GM12878 (cell line): ENCODE measurements around the gene SLC39A11. TPM values are rescaled to one million over a fixed set of nuclear protein-coding genes. Genes with fewer than 3 reads are reported as not detected.

Source experiments
- ATAC-seq: fragments of 200-7000 bp; cut with Tn5 transposase; 3 replicates; pipeline ENCODE4 v1.9.1; 2020; ENCODE audit warnings: mild to moderate bottlenecking, moderate library complexity
- BruUV-seq: library from RNA; stranded (reverse); fragments of 400-500 nt; replicated peaks from 2 replicates; lab custom pipeline; 2021; lab: Mats Ljungman, UMichigan
- CTCF ChIA-PET: fragments of 300-600 bp; sonication (Branson Sonifier 250); formaldehyde crosslinking; extraction: SDS; loops from one replicate; lab custom pipeline; 2021; ENCODE audit warnings: inconsistent platforms; lab: Yijun Ruan, JAX
- POLR2A ChIA-PET: fragments of 350-600 bp; formaldehyde crosslinking; extraction: SDS; loops from one replicate; lab custom pipeline; 2021; ENCODE audit warnings: inconsistent platforms; lab: Charles Lee
- RAD21 ChIA-PET: fragments of 300-600 bp; sonication (Branson Sonifier 250); formaldehyde crosslinking; loops from one replicate; lab custom pipeline; 2023; ENCODE audit warnings: antibody characterized with exemption; ENCODE audit not compliant: unreplicated experiment; lab: Charles Lee
- SMC1A ChIA-PET: fragments of 300-600 bp; sonication (Branson Sonifier 250); formaldehyde crosslinking; loops from one replicate; lab custom pipeline; 2023; ENCODE audit not compliant: unreplicated experiment, uncharacterized antibody; lab: Charles Lee
- DNase-seq: peaks from one replicate; pipeline ENCODE4 v3.0.0-alpha.2; 2011; ENCODE audit warnings: low read depth, low spot score
- FAIRE-seq: peaks from 3 replicates; lab custom pipeline; 2011; peaks lifted over from hg19 to GRCh38; lab: Jason Lieb, UNC
- H2AFZ ChIP-seq: 2 replicates; pipeline ENCODE4 v1.6.0; 2011; ENCODE audit warnings: low read depth, low read length, control low read depth; ENCODE audit not compliant: control insufficient read depth
- H3K27ac ChIP-seq: 2 replicates; pipeline ENCODE4 v1.5.1; 2011; ENCODE audit warnings: control low read depth; ENCODE audit not compliant: control insufficient read depth, insufficient read depth
- H3K27me3 ChIP-seq, 2 experiments: replicated peaks in 1 of 2; 2 replicates each; pipeline versions ENCODE4 v1.6.0 to v1.6.1; 2011; ENCODE audit warnings: low read length in 1 of 2; ENCODE audit not compliant: control insufficient read depth in 2 of 2, insufficient read depth in 2 of 2
- H3K36me3 ChIP-seq, 2 experiments: 2 replicates each; pipeline ENCODE4 v1.5.1; 2011; ENCODE audit warnings: low read length in 1 of 2; ENCODE audit not compliant: control insufficient read depth in 2 of 2, insufficient read depth in 2 of 2
- H3K4me1 ChIP-seq: 2 replicates; pipeline ENCODE4 v1.6.1; 2011; ENCODE audit warnings: mild to moderate bottlenecking, low read length, moderate library complexity, mixed read lengths; ENCODE audit not compliant: control insufficient read depth, insufficient read depth
- H3K4me2 ChIP-seq: 2 replicates; pipeline ENCODE4 v1.6.0; 2011; ENCODE audit warnings: control low read depth; ENCODE audit not compliant: control insufficient read depth, insufficient read depth
- H3K4me3 ChIP-seq: fragments of 200-600 bp; sonication (generic); 2 replicates; pipeline ENCODE4 v1.5.1; 2016
- H3K79me2 ChIP-seq: 2 replicates; pipeline ENCODE4 v1.6.0; 2011; ENCODE audit warnings: low read length; ENCODE audit not compliant: control insufficient read depth, insufficient read depth
- H3K9ac ChIP-seq: 2 replicates; pipeline ENCODE4 v1.8.0; 2011; ENCODE audit warnings: low read length, control low read depth, mixed read lengths; ENCODE audit not compliant: control insufficient read depth, insufficient read depth
- H3K9me3 ChIP-seq: replicated peaks from 3 replicates; pipeline ENCODE4 v1.5.1; 2011; ENCODE audit warnings: mild to moderate bottlenecking, low read length; ENCODE audit not compliant: control insufficient read depth, insufficient read depth
- H4K20me1 ChIP-seq: 2 replicates; pipeline ENCODE4 v1.6.0; 2011; ENCODE audit not compliant: control insufficient read depth, insufficient read depth
- ATF3 ChIP-seq: IDR thresholded peaks from 2 replicates; pipeline ENCODE4 v1.6.1; 2011; ENCODE audit warnings: low read depth, mild to moderate bottlenecking, low read length, moderate library complexity, borderline replicate concordance; ENCODE audit errors: extremely low read depth
- ESRRA ChIP-seq: IDR thresholded peaks from 2 replicates; pipeline ENCODE4 v1.6.1; 2012; ENCODE audit warnings: mild to moderate bottlenecking, low read length, improper control_type of control experiment
- IKZF2 ChIP-seq, 2 experiments: fragments of 450-650 bp; IDR thresholded peaks; 2 replicates each; pipeline ENCODE4 v1.6.1; 2017; ENCODE audit warnings: mild to moderate bottlenecking in 2 of 2, moderate library complexity in 2 of 2
- POLR2A ChIP-seq: IDR thresholded peaks from 2 replicates; pipeline ENCODE4 v1.6.1; 2011; ENCODE audit warnings: low read depth, mild to moderate bottlenecking, low read length
- PRDM15 ChIP-seq: fragments of 450-650 bp; formaldehyde crosslinking; IDR thresholded peaks from 2 replicates; pipeline ENCODE4 v1.4.0; 2020; ENCODE audit warnings: mild to moderate bottlenecking, moderate library complexity
- SMARCA5 ChIP-seq: fragments of 450-650 bp; IDR thresholded peaks from 2 replicates; pipeline ENCODE4 v1.6.1; 2017; ENCODE audit warnings: mild to moderate bottlenecking
- USF1 ChIP-seq: IDR thresholded peaks from 2 replicates; pipeline ENCODE4 v1.6.1; 2011; ENCODE audit warnings: borderline replicate concordance, low read depth, mild to moderate bottlenecking, moderate library complexity, mixed read lengths, low read length; ENCODE audit not compliant: insufficient read depth; ENCODE audit errors: extremely low read length
- ZNF384 ChIP-seq: IDR thresholded peaks from 2 replicates; pipeline ENCODE4 v1.6.1; 2012; ENCODE audit warnings: low read depth, mild to moderate bottlenecking, low read length, improper control_type of control experiment, borderline replicate concordance
- WGBS: methylation state at CpG from one replicate; pipeline ENCODE4 v1.1.6; 2016; ENCODE audit warnings: low lambda C conversion rate; ENCODE audit not compliant: insufficient replicate concordance, insufficient coverage; ENCODE audit errors: missing lambda C conversion rate; 5-methylcytosine and 5-hydroxymethylcytosine counted together
- in situ Hi-C: fragments of 300-500 bp; cut with MboI; formaldehyde crosslinking; loops from 9 replicates; pipeline ENCODE4 v1.14.3; 2018; ENCODE audit warnings: mixed read lengths
- intact Hi-C: fragments of 100-400 bp; cut with micrococcal nuclease; formaldehyde crosslinking; loops from one replicate; pipeline ENCODE4 v1.14.2; 2022; ENCODE audit not compliant: unreplicated experiment
- polyA plus RNA-seq, 11 experiments: library from polyadenylated mRNA; depleted of rRNA in 4 of 11; unstranded in 6 of 11; stranded (reverse) in 5 of 11; fragments of >200 nt; fragmentation: Nextera tagmentation in 4 of 11; fragmentation: Illumina TruSeq in 1 of 11; extraction: Ambion mirVana in 4 of 11; extraction: Trizol in 1 of 11; gene quantifications; 1 replicate in 1 of 11; 2 replicates in 10 of 11; pipeline versions ENCODE4 v1.2.1 to v1.2.3, GENCODE V29; 2011 to 2016; ENCODE audit warnings: inconsistent platforms in 2 of 11, missing spikeins in 2 of 11, low read depth in 1 of 11
- total RNA-seq, 4 experiments: library from RNA; depleted of rRNA in 3 of 4; stranded (reverse); fragments of >200 nt in 3 of 4; fragmentation: Illumina TruSeq in 1 of 4; extraction: Trizol in 1 of 4; gene quantifications; 2 replicates each; pipeline versions ENCODE4 v1.2.1 to v1.2.3, GENCODE V29; 2013 to 2021

The SLC39A11 gene
- total and polyA plus RNA-seq, 10 of the 15 experiments (the other 5 are each of a cell fraction or from before 2014, with no cell fraction given), result 8.6 to 23.8 (median 14.0) TPM

- ChIA-PET CTCF (interaction anchor here (0.6 kb wide), 1 partner anchor 543 kb away, joined by 3 read pairs; no protein-coding TSS in a partner anchor), SMC1A (no interaction called here), RAD21 (no interaction called here), POLR2A (no interaction called here)
- in situ Hi-C loops (no loop called here), intact Hi-C loops (no loop called here)
- Histone ChIP-seq H3K9ac (no peak overlapping the region), H3K4me3 (no peak overlapping the region), H3K27ac (no peak overlapping the region), H2AFZ (no peak overlapping the region), H3K27me3 (no peaks in the 10 kb centered on the region), H3K4me1 (no peaks in the 10 kb centered on the region), H3K9me3 (no peaks in the 10 kb centered on the region), H3K79me2 (no peaks in the 10 kb centered on the region), H3K4me2 (no peak overlapping the region), H3K36me3 (no peaks in the 10 kb centered on the region), H4K20me1 (no peaks in the 10 kb centered on the region)
- FAIRE-seq, result no peak
- ATAC-seq, result no peak
- WGBS, result 40% methylated on average over 2 of the region's 2 CpGs
- no peak for TF ChIP-seq POLR2A
- TF ChIP-seq SMARCA5, result no peak
- TF ChIP-seq IKZF2 (IDR thresholded peaks at IDR 0.05), result no peak
- no peak for TF ChIP-seq ATF3
- TF ChIP-seq ZNF384, result no peak
- TF ChIP-seq ESRRA, result no peak
- TF ChIP-seq PRDM15 (CRISPR knock-in tag), result no peak
- no peak for TF ChIP-seq USF1
- DNase-seq, result no peak
- no TSS peak for BruUV-seq
These were observed 7.9 kb upstream of the SLC39A11 start for GRCh38 chr17:73100363-73100762.
